GM18909 (cell line): Measurements from ENCODE around the gene FZD2.

Experiments used
- ATAC-seq: cut with Tn5 transposase; IDR thresholded peaks from one replicate; pipeline ENCODE4 v1.9.1; 2021; ENCODE audit warnings: mild to moderate bottlenecking; ENCODE audit not compliant: unreplicated experiment, poor library complexity

Gene FZD2

GRCh38 chr17:44604116-44604761, 47.0 kb downstream of the FZD2 start:
- no peak for ATAC-seq

DNA sequence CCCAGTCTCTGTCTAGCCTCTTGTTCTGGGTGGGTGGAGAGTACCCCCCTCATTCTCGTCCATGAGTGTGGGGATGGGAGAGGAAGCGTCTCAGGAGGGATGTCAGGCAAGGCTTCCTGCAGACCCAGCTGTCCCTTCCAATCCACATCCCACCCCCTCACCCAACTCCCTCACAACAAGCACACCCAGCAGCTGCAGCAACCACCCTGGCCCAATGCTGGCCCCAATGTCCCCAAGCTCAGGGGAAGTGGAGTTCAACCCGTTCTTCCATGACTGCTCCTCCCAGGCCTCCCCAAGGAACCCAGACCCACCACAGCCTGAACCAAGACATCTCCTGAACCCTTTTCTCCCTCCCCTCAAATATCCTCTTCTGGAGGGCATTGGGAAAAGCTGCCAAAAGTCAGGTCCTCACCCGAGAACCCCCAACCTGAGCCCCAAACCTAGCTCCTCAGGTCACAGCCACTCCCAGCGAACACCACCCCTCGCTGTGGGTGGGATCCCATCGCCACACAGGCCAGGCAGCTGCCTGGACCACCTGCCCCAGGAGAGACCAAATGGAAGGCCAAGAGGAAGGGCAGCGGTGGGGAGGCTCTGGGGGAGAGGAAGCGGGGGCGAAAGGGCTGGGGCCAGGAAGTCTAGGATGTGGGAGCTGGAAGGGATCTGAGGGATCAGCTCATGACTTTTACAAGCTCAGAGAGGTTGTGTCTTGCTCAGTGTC, 47.6 kb downstream of the FZD2 start:
- no peak for ATAC-seq

- ATAC-seq: no peak
Observed at GRCh38 chr17:44606658-44607057, 49.4 kb downstream of the FZD2 start.

GRCh38 chr17:44607836-44608690, 50.8 kb downstream of the FZD2 start:
- ATAC-seq: no peak

GRCh38 chr17:44608727-44609435, 51.6 kb downstream of the FZD2 start:
- no peak for ATAC-seq

DNA sequence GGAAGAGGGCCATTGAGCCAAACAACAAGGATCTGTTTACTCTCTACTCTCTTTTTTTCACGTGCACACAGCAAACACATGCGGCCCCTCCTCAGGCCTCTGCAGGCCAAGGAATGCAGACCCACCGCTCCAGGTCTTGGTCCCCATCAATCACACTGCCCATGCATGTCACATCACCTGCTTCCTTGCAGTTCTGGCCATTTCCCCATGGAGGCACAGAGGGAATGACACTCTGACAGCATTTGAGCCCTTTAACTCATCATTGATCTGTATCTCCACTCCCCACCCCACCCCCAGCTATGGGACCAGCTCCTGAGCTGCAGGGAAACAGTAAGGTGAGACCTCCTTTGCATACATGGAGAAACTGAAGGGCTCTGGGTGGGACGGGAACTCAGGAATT, 53.0 kb downstream of the FZD2 start:
- ATAC-seq: no peak
